Testis (tissue), 2 donors: Measurements from ENCODE around the gene CELF3.

Experiments
- POLR2A ChIP-seq: fragments of 450-650 bp; IDR thresholded peaks from one replicate; pipeline ENCODE4 v1.6.1; 2017; ENCODE audit warnings: antibody characterized with exemption, mild to moderate bottlenecking, moderate library complexity
- TF ChIP-seq, protein P1 (sequence below), 3 experiments: fragments of 450-650 bp in 2 of 3; fragments of 200-600 bp in 1 of 3; sonication (generic) in 1 of 3; IDR thresholded peaks; one replicate each; pipeline ENCODE4 v1.5.1; 2016 to 2019; ENCODE audit warnings: antibody characterized with exemption in 3 of 3, mild to moderate bottlenecking in 2 of 3, moderate library complexity in 1 of 3

- TF ChIP-seq, protein P1, sequence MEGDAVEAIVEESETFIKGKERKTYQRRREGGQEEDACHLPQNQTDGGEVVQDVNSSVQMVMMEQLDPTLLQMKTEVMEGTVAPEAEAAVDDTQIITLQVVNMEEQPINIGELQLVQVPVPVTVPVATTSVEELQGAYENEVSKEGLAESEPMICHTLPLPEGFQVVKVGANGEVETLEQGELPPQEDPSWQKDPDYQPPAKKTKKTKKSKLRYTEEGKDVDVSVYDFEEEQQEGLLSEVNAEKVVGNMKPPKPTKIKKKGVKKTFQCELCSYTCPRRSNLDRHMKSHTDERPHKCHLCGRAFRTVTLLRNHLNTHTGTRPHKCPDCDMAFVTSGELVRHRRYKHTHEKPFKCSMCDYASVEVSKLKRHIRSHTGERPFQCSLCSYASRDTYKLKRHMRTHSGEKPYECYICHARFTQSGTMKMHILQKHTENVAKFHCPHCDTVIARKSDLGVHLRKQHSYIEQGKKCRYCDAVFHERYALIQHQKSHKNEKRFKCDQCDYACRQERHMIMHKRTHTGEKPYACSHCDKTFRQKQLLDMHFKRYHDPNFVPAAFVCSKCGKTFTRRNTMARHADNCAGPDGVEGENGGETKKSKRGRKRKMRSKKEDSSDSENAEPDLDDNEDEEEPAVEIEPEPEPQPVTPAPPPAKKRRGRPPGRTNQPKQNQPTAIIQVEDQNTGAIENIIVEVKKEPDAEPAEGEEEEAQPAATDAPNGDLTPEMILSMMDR (IDR thresholded peaks at IDR 0.05) = no peak
- no peak for TF ChIP-seq POLR2A
Measured at GRCh38 chr1:151701515-151701914, 15.1 kb downstream of the CELF3 start.
